ENCODE results near the gene SRP68.
A peak's percentile ranks its signal among the peaks of the same experiment; 100 is the strongest.
"Not testable (repeated sequence)": the region's sequence is repeated elsewhere in the genome, so short reads cannot be mapped to it uniquely, and the experiment has no call there.

SRP68 gene

GRCh38 chr17:76044475-76045007, 27.8 kb downstream of the SRP68 start:
- DNase-seq: not testable (repeated sequence)

GRCh38 chr17:76042868-76043267, 29.4 kb downstream of the SRP68 start:
- DNase-seq: not testable (repeated sequence)

GRCh38 chr17:76040376-76040775, 31.9 kb downstream of the SRP68 start:
- no peak for DNase-seq

- DNase-seq: no peak
Measured at GRCh38 chr17:76039121-76039520, 33.2 kb downstream of the SRP68 start.

GRCh38 chr17:76038050-76038449, 34.3 kb downstream of the SRP68 start:
- DNase-seq: no peak

- DNase-seq: no peak
Measured at GRCh38 chr17:76036497-76037261, 35.6 kb downstream of the SRP68 start.

- DNase-seq: no peak
Measured at GRCh38 chr17:76034428-76035350, 37.6 kb downstream of the SRP68 start.

- DNase-seq: no peak
Measured at GRCh38 chr17:76033139-76033538, 39.2 kb downstream of the SRP68 start.

- no peak for DNase-seq
Measured at GRCh38 chr17:76032780-76033108, 39.6 kb downstream of the SRP68 start.

- DNase-seq: peak; percentile 80
Measured at GRCh38 chr17:76032073-76032779, 40.1 kb downstream of the SRP68 start.

GRCh38 chr17:76027159-76027839, 45.0 kb downstream of the SRP68 start, which contains the start of gene EVPL:
EVPL (minus strand) TSS chr17:76027306; CDS start chr17:76027198, 108 bp downstream.
- no peak for DNase-seq

- no peak for DNase-seq
Measured at GRCh38 chr17:76026714-76027158, 45.6 kb downstream of the SRP68 start.

- no peak for DNase-seq
Measured at GRCh38 chr17:76025294-76025693, 47.0 kb downstream of the SRP68 start.

GRCh38 chr17:76024353-76024752, 48.0 kb downstream of the SRP68 start:
- DNase-seq: no peak

GRCh38 chr17:76023900-76024237, 48.4 kb downstream of the SRP68 start:
- no peak for DNase-seq

- DNase-seq: no peak
Measured at GRCh38 chr17:76022973-76023899, 49.1 kb downstream of the SRP68 start.

GRCh38 chr17:76022285-76022684, 50.0 kb downstream of the SRP68 start:
- no peak for DNase-seq

- no peak for DNase-seq
Measured at GRCh38 chr17:76019833-76020467, 52.4 kb downstream of the SRP68 start.

- DNase-seq: no peak
Measured at GRCh38 chr17:76018801-76019200, 53.5 kb downstream of the SRP68 start.

- DNase-seq: no peak
Measured at GRCh38 chr17:76018340-76018680, 54.0 kb downstream of the SRP68 start.
